Uterus (tissue), 2 donors: Measurements from ENCODE around the gene PGBD5.

ENCODE experiments used
- POLR2A ChIP-seq, 2 donors: fragments of 450-650 bp; IDR thresholded peaks; one replicate each; pipeline ENCODE4 v1.6.1; 2016; ENCODE audit warnings: antibody characterized with exemption in 2 of 2, mild to moderate bottlenecking in 1 of 2, moderate library complexity in 1 of 2
- TF ChIP-seq, protein P1 (sequence below), 4 experiments: fragments of 200-600 bp in 2 of 4; fragments of 450-650 bp in 2 of 4; sonication (generic) in 2 of 4; IDR thresholded peaks; one replicate each; pipeline ENCODE4 v1.5.1; 2016 to 2019; ENCODE audit warnings: antibody characterized with exemption in 4 of 4, mild to moderate bottlenecking in 2 of 4, moderate library complexity in 1 of 4

- TF ChIP-seq, protein P1, sequence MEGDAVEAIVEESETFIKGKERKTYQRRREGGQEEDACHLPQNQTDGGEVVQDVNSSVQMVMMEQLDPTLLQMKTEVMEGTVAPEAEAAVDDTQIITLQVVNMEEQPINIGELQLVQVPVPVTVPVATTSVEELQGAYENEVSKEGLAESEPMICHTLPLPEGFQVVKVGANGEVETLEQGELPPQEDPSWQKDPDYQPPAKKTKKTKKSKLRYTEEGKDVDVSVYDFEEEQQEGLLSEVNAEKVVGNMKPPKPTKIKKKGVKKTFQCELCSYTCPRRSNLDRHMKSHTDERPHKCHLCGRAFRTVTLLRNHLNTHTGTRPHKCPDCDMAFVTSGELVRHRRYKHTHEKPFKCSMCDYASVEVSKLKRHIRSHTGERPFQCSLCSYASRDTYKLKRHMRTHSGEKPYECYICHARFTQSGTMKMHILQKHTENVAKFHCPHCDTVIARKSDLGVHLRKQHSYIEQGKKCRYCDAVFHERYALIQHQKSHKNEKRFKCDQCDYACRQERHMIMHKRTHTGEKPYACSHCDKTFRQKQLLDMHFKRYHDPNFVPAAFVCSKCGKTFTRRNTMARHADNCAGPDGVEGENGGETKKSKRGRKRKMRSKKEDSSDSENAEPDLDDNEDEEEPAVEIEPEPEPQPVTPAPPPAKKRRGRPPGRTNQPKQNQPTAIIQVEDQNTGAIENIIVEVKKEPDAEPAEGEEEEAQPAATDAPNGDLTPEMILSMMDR (IDR thresholded peaks at IDR 0.05), result no peak
- no peak for TF ChIP-seq POLR2A (IDR thresholded peaks at IDR 0.05)
These were observed 72.1 kb downstream of the PGBD5 start for GRCh38 chr1:230354005-230354404.
